Measurements from ENCODE around the gene IGSF23.
"Not testable (repeated sequence)": the region's sequence is repeated elsewhere in the genome, so short reads cannot be mapped to it uniquely, and the experiment has no call there.

The IGSF23 gene

DNA sequence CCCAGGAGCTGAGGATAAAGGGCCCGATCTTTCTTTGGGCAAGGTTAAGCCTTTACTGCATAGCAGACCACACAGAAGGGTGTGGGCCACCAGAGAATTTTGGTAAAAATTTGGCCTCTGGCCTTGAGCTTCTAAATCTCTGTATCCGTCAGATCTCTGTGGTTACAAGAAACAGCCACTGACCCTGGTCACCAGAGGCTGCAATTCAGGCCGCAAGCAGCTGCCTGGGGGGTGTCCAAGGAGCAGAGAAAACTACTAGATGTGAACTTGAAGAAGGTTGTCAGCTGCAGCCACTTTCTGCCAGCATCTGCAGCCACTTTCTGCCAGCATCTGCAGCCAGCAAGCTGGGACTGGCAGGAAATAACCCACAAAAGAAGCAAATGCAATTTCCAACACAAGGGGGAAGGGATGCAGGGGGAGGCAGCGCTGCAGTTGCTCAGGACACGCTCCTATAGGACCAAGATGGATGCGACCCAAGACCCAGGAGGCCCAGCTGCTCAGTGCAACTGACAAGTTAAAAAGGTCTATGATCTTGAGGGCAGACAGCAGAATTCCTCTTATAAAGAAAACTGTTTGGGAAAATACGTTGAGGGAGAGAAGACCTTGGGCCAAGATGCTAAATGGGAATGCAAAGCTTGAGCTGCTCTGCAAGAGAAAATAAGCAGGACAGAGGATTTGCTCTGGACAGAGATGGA is 49.5 kb downstream of the IGSF23 start:
- DNase-seq (ENCODE audit: extremely low read depth, low read depth), result no peak
- H3K4me3 ChIP-seq (replicated peaks; ENCODE audit: low read depth, low read length), result no peak overlapping the region
- TF ChIP-seq CTCF (IDR thresholded peaks at IDR 0.05; ENCODE audit: low read depth, low read length, missing control alignments), result no peak

- no peak for TF ChIP-seq CTCF (IDR thresholded peaks at IDR 0.05; ENCODE audit: low read depth, low read length, missing control alignments)
- H3K4me3 ChIP-seq (replicated peaks; ENCODE audit: low read depth, low read length), result no peak overlapping the region
- no peak for DNase-seq (ENCODE audit: extremely low read depth, low read depth)
Observed at GRCh38 chr19:44663996-44664395, 50.6 kb downstream of the IGSF23 start.

DNA sequence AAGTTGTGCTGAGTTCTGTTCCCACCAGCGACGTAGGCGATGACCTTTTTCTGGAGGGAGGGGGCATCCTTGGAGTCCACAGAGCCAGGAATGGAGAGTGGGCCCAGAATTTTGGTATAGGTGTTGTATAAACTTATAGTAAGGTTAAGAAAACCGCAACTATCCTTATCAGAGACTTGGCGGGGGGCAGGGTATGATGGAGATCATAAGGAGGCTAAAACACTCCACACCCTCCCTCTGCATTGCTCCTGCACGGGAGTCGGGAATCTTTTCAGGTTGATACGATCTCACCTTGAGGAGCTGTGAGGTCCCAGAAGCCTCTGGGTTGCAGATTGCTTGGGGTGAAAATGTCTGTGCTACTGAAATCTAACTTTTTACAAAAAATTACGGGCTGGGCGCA is 51.6 kb downstream of the IGSF23 start:
- no peak for DNase-seq (ENCODE audit: extremely low read depth, low read depth)
- no peak overlapping the region for H3K4me3 ChIP-seq (replicated peaks; ENCODE audit: low read depth, low read length)
- no peak for TF ChIP-seq CTCF (IDR thresholded peaks at IDR 0.05; ENCODE audit: low read depth, low read length, missing control alignments)

DNA sequence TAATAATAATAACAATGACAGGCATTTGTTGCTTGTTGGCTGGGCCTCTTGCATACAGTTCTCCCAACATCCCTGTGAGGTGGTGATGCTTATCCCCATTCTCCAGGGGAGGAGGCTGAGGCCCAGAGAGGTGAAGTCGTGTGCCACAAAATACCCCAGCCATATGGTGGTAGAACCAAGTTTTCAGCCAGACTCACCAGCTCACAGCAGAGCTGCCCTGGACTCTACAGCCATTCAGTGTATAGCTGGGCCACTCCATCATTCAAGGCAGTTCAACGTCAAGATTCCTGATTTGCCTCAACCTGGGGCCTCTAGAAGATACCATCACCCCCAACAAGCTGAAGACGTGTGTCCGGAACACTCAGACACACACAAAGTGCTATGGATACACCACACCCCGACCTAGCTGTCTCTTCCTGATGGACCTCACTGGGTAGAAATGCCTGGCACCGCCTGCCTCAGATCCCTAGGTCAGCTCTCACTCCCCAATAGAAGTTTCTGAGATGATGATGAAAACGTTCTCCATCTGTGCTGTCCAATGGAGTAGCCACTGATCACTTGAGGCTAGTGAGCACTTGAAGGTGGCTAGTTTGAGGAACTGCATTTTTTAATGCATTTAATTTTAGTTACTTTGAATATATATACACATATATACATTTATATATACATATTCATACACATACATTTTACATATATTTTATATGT is 53.6 kb downstream of the IGSF23 start:
- DNase-seq (ENCODE audit: extremely low read depth, low read depth), result no peak
- no peak for TF ChIP-seq CTCF (IDR thresholded peaks at IDR 0.05; ENCODE audit: low read depth, low read length, missing control alignments)
- no peak overlapping the region for H3K4me3 ChIP-seq (replicated peaks; ENCODE audit: low read depth, low read length)

- no peak overlapping the region for H3K4me3 ChIP-seq (replicated peaks; ENCODE audit: low read depth, low read length)
- no peak for TF ChIP-seq CTCF (IDR thresholded peaks at IDR 0.05; ENCODE audit: low read depth, low read length, missing control alignments)
- no peak for DNase-seq (ENCODE audit: extremely low read depth, low read depth)
Observed at GRCh38 chr19:44668985-44669764, 55.8 kb downstream of the IGSF23 start.

- H3K4me3 ChIP-seq (replicated peaks; ENCODE audit: low read depth, low read length); DNase-seq (ENCODE audit: extremely low read depth, low read depth): not testable (repeated sequence)
Observed at GRCh38 chr19:44670027-44670426, 56.7 kb downstream of the IGSF23 start.

DNA sequence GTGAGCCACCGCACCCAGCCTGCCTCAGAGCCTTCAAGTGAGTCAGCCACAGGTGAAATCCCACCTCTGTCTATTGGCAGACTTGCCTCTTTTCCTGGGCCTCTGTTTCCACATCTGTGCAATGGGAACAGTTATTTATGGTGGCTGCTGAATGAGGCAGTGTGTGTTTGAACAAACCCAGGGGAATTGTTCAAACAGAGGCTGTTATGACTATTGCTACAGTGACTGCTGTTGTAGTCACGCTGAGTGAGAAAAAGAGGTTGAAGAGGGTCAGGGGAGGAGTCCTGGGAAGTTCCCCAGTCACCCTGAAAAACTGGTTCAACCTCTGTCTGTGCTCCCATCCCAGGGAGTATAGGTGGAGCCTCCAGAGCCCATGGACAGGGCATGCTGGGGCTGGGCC is 58.0 kb downstream of the IGSF23 start, which contains the start of gene CEACAM19:
TSS of gene CEACAM19 (plus strand) at position 83 of the 400 bp plus-strand sequence. CDS start 450 bp downstream, outside the sequence.
- no peak for DNase-seq (ENCODE audit: extremely low read depth, low read depth)
- H3K4me3 ChIP-seq (replicated peaks; ENCODE audit: low read depth, low read length), result no peak within 1 kb of the TSS
- no peak for TF ChIP-seq CTCF (IDR thresholded peaks at IDR 0.05; ENCODE audit: low read depth, low read length, missing control alignments)

All from HFF-Myc (cell line).